B cell (primary cell): ENCODE measurements around the gene PRDX3. TPM values are rescaled to one million over a fixed set of nuclear protein-coding genes. Genes with fewer than 3 reads are reported as not detected.
A peak's percentile ranks its signal among the peaks of the same experiment; 100 is the strongest.

Experiments
- ATAC-seq: fragments of 200-7000 bp; cut with Tn5 transposase; one replicate; pipeline ENCODE4 v1.10.0; 2021; ENCODE audit warnings: low read depth, mild to moderate bottlenecking, moderate number of reproducible peaks, moderate library complexity
- CTCF ChIA-PET: fragments of 350-600 bp; sonication (Branson Sonifier 250); formaldehyde crosslinking; loops from one replicate; lab custom pipeline; 2021; ENCODE audit warnings: antibody characterized with exemption, inconsistent platforms; lab: Charles Lee
- POLR2A ChIA-PET: fragments of 350-600 bp; sonication (Branson Sonifier 250); formaldehyde crosslinking; loops from one replicate; lab custom pipeline; 2021; ENCODE audit warnings: antibody characterized with exemption; lab: Charles Lee
- DNase-seq: peaks from one replicate; pipeline ENCODE4 v3.0.0; 2013
- H2AFZ ChIP-seq: 2 replicates; pipeline ENCODE4 v1.6.1; 2012; ENCODE audit warnings: mild to moderate bottlenecking, low read depth, low read length; ENCODE audit not compliant: insufficient read depth, poor library complexity, severe bottlenecking
- H3K27ac ChIP-seq, 2 donors: 1 replicate in 1 of 2; 2 replicates in 1 of 2; pipeline ENCODE4 v1.5.1; 2012 to 2013; ENCODE audit warnings: low read length in 2 of 2, mild to moderate bottlenecking in 2 of 2, moderate library complexity in 1 of 2
- H3K27me3 ChIP-seq, 4 experiments: fragments of 200-600 bp in 1 of 4; sonication (generic) in 1 of 4; replicated peaks in 1 of 4; 1 replicate in 2 of 4; 2 replicates in 2 of 4; pipeline versions ENCODE4 v1.6.1 to v1.7.0; 2013 to 2016; ENCODE audit warnings: low read length in 3 of 4, mild to moderate bottlenecking in 2 of 4, mixed read lengths in 1 of 4, moderate library complexity in 1 of 4; ENCODE audit not compliant: insufficient read depth in 4 of 4, control insufficient read depth in 3 of 4; ENCODE audit errors: control extremely low read depth in 1 of 4
- H3K36me3 ChIP-seq, 2 experiments: replicated peaks in 1 of 2; 1 replicate in 1 of 2; 2 replicates in 1 of 2; pipeline versions ENCODE4 v1.6.1 to v1.7.1; 2013; ENCODE audit warnings: low read length in 1 of 2; ENCODE audit not compliant: insufficient read depth in 2 of 2, control insufficient read depth in 1 of 2; ENCODE audit errors: control extremely low read depth in 1 of 2, extremely low read depth in 1 of 2
- H3K4me1 ChIP-seq, 2 donors: fragments of 200-600 bp in 1 of 2; sonication (generic) in 1 of 2; 1 replicate in 1 of 2; 2 replicates in 1 of 2; pipeline versions ENCODE4 v1.5.1 to v1.6.1; 2013 to 2017; ENCODE audit warnings: low read length in 2 of 2; ENCODE audit not compliant: control insufficient read depth in 2 of 2, insufficient read depth in 2 of 2
- H3K4me2 ChIP-seq: replicated peaks from 2 replicates; pipeline ENCODE3; 2012; ENCODE audit warnings: mild to moderate bottlenecking, low read depth, low read length; ENCODE audit not compliant: poor library complexity, severe bottlenecking
- H3K4me3 ChIP-seq, 5 experiments: fragments of 200-600 bp in 1 of 5; sonication (generic) in 1 of 5; 1 replicate in 3 of 5; 2 replicates in 2 of 5; pipeline versions ENCODE4 v1.5.1 to v1.7.0; 2011 to 2016; ENCODE audit warnings: low read length in 4 of 5, mild to moderate bottlenecking in 4 of 5, low read depth in 2 of 5, control low read depth in 1 of 5, moderate library complexity in 1 of 5; ENCODE audit not compliant: insufficient read depth in 1 of 5; ENCODE audit errors: control extremely low read depth in 1 of 5, extremely low read depth in 1 of 5
- H3K79me2 ChIP-seq: fragments of 200-600 bp; sonication (generic); one replicate; pipeline ENCODE4 v1.6.0; 2016; ENCODE audit warnings: low read length; ENCODE audit not compliant: control insufficient read depth, insufficient read depth
- H3K9ac ChIP-seq: fragments of 200-600 bp; sonication (generic); 2 replicates; pipeline ENCODE4 v1.6.1; 2017; ENCODE audit warnings: mild to moderate bottlenecking, low read length, moderate library complexity
- H3K9me3 ChIP-seq, 3 donors: one replicate each; pipeline versions ENCODE4 v1.6.1 to v1.7.1; 2013; ENCODE audit warnings: low read length in 2 of 3; ENCODE audit not compliant: control insufficient read depth in 2 of 3, insufficient read depth in 1 of 3; ENCODE audit errors: control extremely low read depth in 1 of 3
- H4K20me1 ChIP-seq: 2 replicates; pipeline ENCODE4 v1.6.0; 2012; ENCODE audit warnings: mild to moderate bottlenecking, low read length; ENCODE audit not compliant: insufficient read depth, control insufficient read depth, poor library complexity, severe bottlenecking
- H3K27ac Mint-ChIP-seq: one replicate; pipeline ENCODE4 v1.8.0; 2021; ENCODE audit warnings: mixed read lengths
- H3K27me3 Mint-ChIP-seq: one replicate; pipeline ENCODE4 v1.8.0; 2021; ENCODE audit warnings: mixed read lengths
- H3K4me1 Mint-ChIP-seq: one replicate; pipeline ENCODE4 v1.8.0; 2021; ENCODE audit warnings: mixed read lengths
- H3K4me3 Mint-ChIP-seq: one replicate; pipeline ENCODE4 v1.8.0; 2021; ENCODE audit warnings: mixed read lengths
- H3K9me3 Mint-ChIP-seq: one replicate; pipeline ENCODE4 v1.8.0; 2022; ENCODE audit warnings: mixed read lengths; ENCODE audit not compliant: insufficient read depth
- CTCF ChIP-seq: fragments of 200-600 bp; IDR thresholded peaks from one replicate; pipeline ENCODE4 v1.8.0; 2022; ENCODE audit warnings: antibody characterized with exemption, mild to moderate bottlenecking
- EZH2 ChIP-seq: IDR thresholded peaks from 2 replicates; pipeline ENCODE4 v1.6.1; 2012; ENCODE audit warnings: borderline replicate concordance, low read depth, mild to moderate bottlenecking, moderate library complexity, low read length; ENCODE audit not compliant: insufficient read depth, poor library complexity, severe bottlenecking
- WGBS: methylation state at CpG from one replicate; pipeline ENCODE4 v1.1.5; 2013; ENCODE audit warnings: missing lambda C conversion rate; ENCODE audit not compliant: insufficient coverage; 5-methylcytosine and 5-hydroxymethylcytosine counted together
- intact Hi-C: fragments of 100-400 bp; cut with micrococcal nuclease; formaldehyde crosslinking; loops from one replicate; pipeline ENCODE4 v1.10.0; 2022
- polyA plus RNA-seq: library from polyadenylated mRNA; depleted of rRNA; stranded (reverse); fragments of >200 nt; gene quantifications from 2 replicates; pipeline ENCODE4 v1.2.3, GENCODE V29; 2012
- total RNA-seq, 2 donors: library from RNA; stranded (reverse); fragments of 120-200 nt in 1 of 2; gene quantifications; 1 replicate in 1 of 2; 2 replicates in 1 of 2; pipeline versions ENCODE4 v1.2.3 to v1.2.4, GENCODE V29; 2013 to 2022

The PRDX3 gene
- total and polyA plus RNA-seq, 2 donors (not counting 1 experiment from before 2014, with no cell fraction given) = 18.0 to 36.3 TPM

- no peaks in the 10 kb centered on the region for H3K27me3 ChIP-seq
- H3K4me3 ChIP-seq = no peak overlapping the region
- H3K27ac Mint-ChIP-seq = no peak overlapping the region
- no peak overlapping the region for H2AFZ ChIP-seq
- 71% methylated on average over 6 of the region's 8 CpGs for WGBS
- H3K9me3 ChIP-seq = no peaks in the 10 kb centered on the region
- no peaks in the 10 kb centered on the region for H3K27me3 Mint-ChIP-seq
- no peak for ATAC-seq
- ChIA-PET POLR2A (no interaction called here), CTCF (no interaction called here)
- H3K4me1 ChIP-seq = peaks cover 7 to 11% of the 10 kb centered on the region in 2 donors
- H3K4me1 Mint-ChIP-seq = peaks cover 21% of the 10 kb centered on the region
- no peaks in the 10 kb centered on the region for H4K20me1 ChIP-seq
- no peaks in the 10 kb centered on the region for H3K9me3 Mint-ChIP-seq
- no peak overlapping the region for H3K9ac ChIP-seq
- H3K4me2 ChIP-seq = no peak overlapping the region
- intact Hi-C loops = no loop called here
- DNase-seq = no peak
- no peak overlapping the region for H3K27ac ChIP-seq
- no peak for TF ChIP-seq CTCF
- no peak for TF ChIP-seq EZH2
- H3K36me3 ChIP-seq = peaks cover 2 to 13% of the 10 kb centered on the region in 2 experiments
- no peak overlapping the region for H3K4me3 Mint-ChIP-seq
- H3K79me2 ChIP-seq = no peaks in the 10 kb centered on the region
Measured at GRCh38 chr10:119133949-119134348, 44.7 kb downstream of the PRDX3 start.

GRCh38 chr10:119132521-119133345, 45.9 kb downstream of the PRDX3 start:
- Mint-ChIP-seq H3K27ac (peak overlapping the region; percentile 41), H3K4me1 (peaks cover 21% of the 10 kb centered on the region), H3K27me3 (no peaks in the 10 kb centered on the region), H3K9me3 (no peaks in the 10 kb centered on the region), H3K4me3 (peak overlapping the region; percentile 86)
- no peak overlapping the region for H3K27ac ChIP-seq
- no peak overlapping the region for H2AFZ ChIP-seq
- CTCF ChIA-PET = no interaction called here
- no peak overlapping the region for H3K4me3 ChIP-seq
- WGBS = 94% methylated on average over 13 of the region's 14 CpGs
- intact Hi-C loops = no loop called here
- DNase-seq (no peak), ATAC-seq (no peak)
- POLR2A ChIA-PET = no interaction called here
- H3K4me1 ChIP-seq = peaks cover 7 to 11% of the 10 kb centered on the region in 2 donors
- no peak overlapping the region for H3K4me2 ChIP-seq
- no peaks in the 10 kb centered on the region for H4K20me1 ChIP-seq
- H3K27me3 ChIP-seq = no peaks in the 10 kb centered on the region
- H3K36me3 ChIP-seq = peaks cover 3 to 13% of the 10 kb centered on the region in 2 experiments
- TF ChIP-seq CTCF = no peak
- H3K79me2 ChIP-seq = no peaks in the 10 kb centered on the region
- no peak overlapping the region for H3K9ac ChIP-seq
- H3K9me3 ChIP-seq = no peaks in the 10 kb centered on the region
